Thyroid gland (tissue), 4 donors: ENCODE data around the gene FERMT3.

ENCODE experiments used
- POLR2A ChIP-seq, 2 donors: fragments of 450-650 bp; IDR thresholded peaks; one replicate each; pipeline ENCODE4 v1.6.1; 2017; ENCODE audit warnings: antibody characterized with exemption in 2 of 2, mild to moderate bottlenecking in 2 of 2, moderate library complexity in 1 of 2
- TF ChIP-seq, protein P1 (sequence below), 6 experiments: fragments of 200-600 bp in 3 of 6; fragments of 450-650 bp in 3 of 6; sonication (generic) in 3 of 6; IDR thresholded peaks; one replicate each; pipeline ENCODE4 v1.5.1; 2016 to 2019; ENCODE audit warnings: antibody characterized with exemption in 6 of 6, mild to moderate bottlenecking in 2 of 6, inconsistent platforms in 1 of 6, moderate library complexity in 1 of 6

DNA sequence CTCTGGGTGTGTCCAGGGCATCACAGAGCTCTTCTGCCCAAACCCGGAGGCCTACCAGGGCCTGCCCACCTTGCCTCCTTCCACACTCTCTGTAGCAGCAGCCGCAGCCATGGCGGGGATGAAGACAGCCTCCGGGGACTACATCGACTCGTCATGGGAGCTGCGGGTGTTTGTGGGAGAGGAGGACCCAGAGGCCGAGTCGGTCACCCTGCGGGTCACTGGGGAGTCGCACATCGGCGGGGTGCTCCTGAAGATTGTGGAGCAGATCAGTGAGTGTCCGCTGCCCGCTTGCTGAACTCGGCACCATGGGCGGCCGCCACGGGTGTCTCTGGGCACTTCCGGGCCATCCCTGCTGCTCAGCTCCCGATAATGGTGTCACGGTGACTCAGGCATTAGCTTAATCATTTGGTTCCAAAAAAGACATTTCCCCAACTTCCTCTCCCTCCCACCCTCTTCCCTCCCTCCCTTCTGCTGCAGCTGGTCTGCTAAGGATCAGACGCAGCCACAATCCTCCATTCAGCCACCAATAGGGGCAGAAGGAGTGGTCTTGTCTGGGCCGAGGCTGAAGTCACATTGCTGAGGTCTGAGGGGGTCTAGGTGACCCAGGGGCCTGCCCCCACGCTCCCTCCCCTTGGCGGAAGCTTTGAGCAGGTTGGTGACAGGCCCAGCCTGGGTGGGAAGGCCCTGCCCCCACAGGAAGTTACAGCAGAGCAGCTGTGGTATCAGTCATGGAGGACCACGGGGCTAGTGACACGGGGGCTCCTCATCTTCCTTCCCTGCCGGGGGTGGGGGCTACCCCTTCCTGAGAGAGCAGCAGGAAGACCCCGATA is 950 bp downstream of the FERMT3 start:
- TF ChIP-seq, protein P1, sequence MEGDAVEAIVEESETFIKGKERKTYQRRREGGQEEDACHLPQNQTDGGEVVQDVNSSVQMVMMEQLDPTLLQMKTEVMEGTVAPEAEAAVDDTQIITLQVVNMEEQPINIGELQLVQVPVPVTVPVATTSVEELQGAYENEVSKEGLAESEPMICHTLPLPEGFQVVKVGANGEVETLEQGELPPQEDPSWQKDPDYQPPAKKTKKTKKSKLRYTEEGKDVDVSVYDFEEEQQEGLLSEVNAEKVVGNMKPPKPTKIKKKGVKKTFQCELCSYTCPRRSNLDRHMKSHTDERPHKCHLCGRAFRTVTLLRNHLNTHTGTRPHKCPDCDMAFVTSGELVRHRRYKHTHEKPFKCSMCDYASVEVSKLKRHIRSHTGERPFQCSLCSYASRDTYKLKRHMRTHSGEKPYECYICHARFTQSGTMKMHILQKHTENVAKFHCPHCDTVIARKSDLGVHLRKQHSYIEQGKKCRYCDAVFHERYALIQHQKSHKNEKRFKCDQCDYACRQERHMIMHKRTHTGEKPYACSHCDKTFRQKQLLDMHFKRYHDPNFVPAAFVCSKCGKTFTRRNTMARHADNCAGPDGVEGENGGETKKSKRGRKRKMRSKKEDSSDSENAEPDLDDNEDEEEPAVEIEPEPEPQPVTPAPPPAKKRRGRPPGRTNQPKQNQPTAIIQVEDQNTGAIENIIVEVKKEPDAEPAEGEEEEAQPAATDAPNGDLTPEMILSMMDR (IDR thresholded peaks at IDR 0.05), result no peak
- TF ChIP-seq POLR2A (IDR thresholded peaks at IDR 0.05), result no peak
